HepG2 (cell line): ENCODE data around the gene MRFAP1L1. TPM values are rescaled to one million over a fixed set of nuclear protein-coding genes. Genes with fewer than 3 reads are reported as not detected.

Experiments used
- CENPT ChIP-seq: sonication (generic); formaldehyde crosslinking; IDR thresholded peaks from 2 replicates; pipeline ENCODE4 v1.8.0; 2022; ENCODE audit warnings: low read depth, mild to moderate bottlenecking, moderate library complexity, missing genetic modification reagents
- FOXC1 ChIP-seq: sonication (generic); formaldehyde crosslinking; IDR thresholded peaks from 2 replicates; pipeline ENCODE4 v1.8.0; 2022; ENCODE audit warnings: mild to moderate bottlenecking, missing genetic modification reagents, borderline replicate concordance
- FOXK1 ChIP-seq: sonication (generic); formaldehyde crosslinking; IDR thresholded peaks from 2 replicates; pipeline ENCODE4 v1.4.0; 2020; ENCODE audit warnings: low read depth, missing genetic modification reagents, borderline replicate concordance
- MLLT10 ChIP-seq: sonication (generic); formaldehyde crosslinking; IDR thresholded peaks from 2 replicates; pipeline ENCODE4 v1.4.0; 2020; ENCODE audit warnings: missing genetic modification reagents
- PAX8 ChIP-seq: sonication (generic); formaldehyde crosslinking; IDR thresholded peaks from 2 replicates; pipeline ENCODE4 v1.8.0; 2022; ENCODE audit warnings: mild to moderate bottlenecking, missing genetic modification reagents, borderline replicate concordance
- PRDM10 ChIP-seq: sonication (generic); formaldehyde crosslinking; IDR thresholded peaks from 2 replicates; pipeline ENCODE4 v1.4.0; 2020; ENCODE audit warnings: low read depth, missing genetic modification reagents
- SMAD3 ChIP-seq: sonication (generic); formaldehyde crosslinking; IDR thresholded peaks from 2 replicates; pipeline ENCODE4 v1.4.0; 2020; ENCODE audit warnings: missing genetic modification reagents
- SRSF4 ChIP-seq: fragments of 200-400 bp; formaldehyde crosslinking; IDR thresholded peaks from one replicate; pipeline ENCODE4 v1.6.1; 2018; ENCODE audit warnings: mild to moderate bottlenecking, low read depth, low read length, moderate library complexity; ENCODE audit not compliant: poor library complexity, severe bottlenecking
- ZBTB34 ChIP-seq: sonication (generic); formaldehyde crosslinking; IDR thresholded peaks from 2 replicates; pipeline ENCODE4 v1.8.0; 2022; ENCODE audit warnings: mild to moderate bottlenecking, missing genetic modification reagents
- ZNF772 ChIP-seq: sonication (generic); formaldehyde crosslinking; IDR thresholded peaks from 2 replicates; pipeline ENCODE4 v1.5.0; 2020; ENCODE audit warnings: mild to moderate bottlenecking, missing genetic modification reagents
- polyA plus RNA-seq, 8 experiments: library from polyadenylated mRNA; depleted of rRNA in 3 of 8; stranded (reverse) in 7 of 8; unstranded in 1 of 8; fragments of >200 nt; fragmentation: Illumina TruSeq in 4 of 8; extraction: Trizol in 4 of 8; gene quantifications; 2 replicates each; pipeline versions ENCODE4 v1.2.1 to v1.2.3, GENCODE V29; 2011 to 2016; ENCODE audit warnings: low read depth in 4 of 8, missing spikeins in 1 of 8, mixed read lengths in 1 of 8; ENCODE audit not compliant: insufficient read depth in 1 of 8
- total RNA-seq, 5 experiments: library from RNA; depleted of rRNA; stranded (reverse); fragments of >200 nt; fragmentation: Illumina TruSeq; extraction: Trizol; gene quantifications; 2 replicates each; pipeline ENCODE4 v1.2.3, GENCODE V29; 2016; ENCODE audit warnings: low read depth in 1 of 5
- TF ChIP-seq, protein P1 (sequence below): IDR thresholded peaks from 2 replicates; pipeline ENCODE4 v1.6.1; 2012; ENCODE audit warnings: low read depth, low read length, improper control_type of control experiment
- TF ChIP-seq, protein P2 (sequence below): sonication (generic); formaldehyde crosslinking; IDR thresholded peaks from 2 replicates; pipeline ENCODE4 v1.8.1; 2022; ENCODE audit warnings: mild to moderate bottlenecking, missing genetic modification reagents
- TF ChIP-seq, protein P3 (sequence below): sonication (generic); formaldehyde crosslinking; IDR thresholded peaks from 2 replicates; pipeline ENCODE4 v1.5.0; 2020; ENCODE audit warnings: mild to moderate bottlenecking, missing genetic modification reagents
- TF ChIP-seq, protein P4 (sequence below): sonication (generic); formaldehyde crosslinking; conservative IDR thresholded peaks from 2 replicates; pipeline ENCODE4 v1.8.0; 2022; ENCODE audit warnings: mild to moderate bottlenecking, moderate library complexity, missing genetic modification reagents

MRFAP1L1 gene
- total and polyA plus RNA-seq, 2 of the 13 experiments (the other 11 are each of a cell fraction or from before 2014, with no cell fraction given), result 44.8 to 76.6 TPM

GRCh38 chr4:6693231-6694176, 16.2 kb downstream of the MRFAP1L1 start, which contains the start of gene S100P (continued):
- TF ChIP-seq, protein P1, sequence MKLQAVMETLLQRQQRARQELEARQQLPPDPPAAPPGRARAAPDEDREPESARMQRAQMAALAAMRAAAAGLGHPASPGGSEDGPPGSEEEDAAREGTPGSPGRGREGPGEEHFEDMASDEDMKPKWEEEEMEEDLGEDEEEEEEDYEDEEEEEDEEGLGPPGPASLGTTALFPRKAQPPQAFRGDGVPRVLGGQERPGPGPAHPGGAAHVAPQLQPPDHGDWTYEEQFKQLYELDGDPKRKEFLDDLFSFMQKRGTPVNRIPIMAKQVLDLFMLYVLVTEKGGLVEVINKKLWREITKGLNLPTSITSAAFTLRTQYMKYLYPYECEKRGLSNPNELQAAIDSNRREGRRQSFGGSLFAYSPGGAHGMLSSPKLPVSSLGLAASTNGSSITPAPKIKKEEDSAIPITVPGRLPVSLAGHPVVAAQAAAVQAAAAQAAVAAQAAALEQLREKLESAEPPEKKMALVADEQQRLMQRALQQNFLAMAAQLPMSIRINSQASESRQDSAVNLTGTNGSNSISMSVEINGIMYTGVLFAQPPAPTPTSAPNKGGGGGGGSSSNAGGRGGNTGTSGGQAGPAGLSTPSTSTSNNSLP, result no peak
- TF ChIP-seq PRDM10, result peak; percentile 66; the same call in 1 of the 2 replicates
- TF ChIP-seq, protein P2, sequence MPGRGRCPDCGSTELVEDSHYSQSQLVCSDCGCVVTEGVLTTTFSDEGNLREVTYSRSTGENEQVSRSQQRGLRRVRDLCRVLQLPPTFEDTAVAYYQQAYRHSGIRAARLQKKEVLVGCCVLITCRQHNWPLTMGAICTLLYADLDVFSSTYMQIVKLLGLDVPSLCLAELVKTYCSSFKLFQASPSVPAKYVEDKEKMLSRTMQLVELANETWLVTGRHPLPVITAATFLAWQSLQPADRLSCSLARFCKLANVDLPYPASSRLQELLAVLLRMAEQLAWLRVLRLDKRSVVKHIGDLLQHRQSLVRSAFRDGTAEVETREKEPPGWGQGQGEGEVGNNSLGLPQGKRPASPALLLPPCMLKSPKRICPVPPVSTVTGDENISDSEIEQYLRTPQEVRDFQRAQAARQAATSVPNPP, result no peak
- TF ChIP-seq FOXC1 (CRISPR knock-in tag), result peak; percentile 16; the same call in 1 of the 2 replicates
- peak; percentile 65 for TF ChIP-seq ZNF772 (CRISPR knock-in tag)
- TF ChIP-seq SRSF4, result no peak
- TF ChIP-seq, protein P3, sequence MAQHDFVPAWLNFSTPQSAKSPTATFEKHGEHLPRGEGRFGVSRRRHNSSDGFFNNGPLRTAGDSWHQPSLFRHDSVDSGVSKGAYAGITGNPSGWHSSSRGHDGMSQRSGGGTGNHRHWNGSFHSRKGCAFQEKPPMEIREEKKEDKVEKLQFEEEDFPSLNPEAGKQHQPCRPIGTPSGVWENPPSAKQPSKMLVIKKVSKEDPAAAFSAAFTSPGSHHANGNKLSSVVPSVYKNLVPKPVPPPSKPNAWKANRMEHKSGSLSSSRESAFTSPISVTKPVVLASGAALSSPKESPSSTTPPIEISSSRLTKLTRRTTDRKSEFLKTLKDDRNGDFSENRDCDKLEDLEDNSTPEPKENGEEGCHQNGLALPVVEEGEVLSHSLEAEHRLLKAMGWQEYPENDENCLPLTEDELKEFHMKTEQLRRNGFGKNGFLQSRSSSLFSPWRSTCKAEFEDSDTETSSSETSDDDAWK, result no peak
- TF ChIP-seq, protein P4, sequence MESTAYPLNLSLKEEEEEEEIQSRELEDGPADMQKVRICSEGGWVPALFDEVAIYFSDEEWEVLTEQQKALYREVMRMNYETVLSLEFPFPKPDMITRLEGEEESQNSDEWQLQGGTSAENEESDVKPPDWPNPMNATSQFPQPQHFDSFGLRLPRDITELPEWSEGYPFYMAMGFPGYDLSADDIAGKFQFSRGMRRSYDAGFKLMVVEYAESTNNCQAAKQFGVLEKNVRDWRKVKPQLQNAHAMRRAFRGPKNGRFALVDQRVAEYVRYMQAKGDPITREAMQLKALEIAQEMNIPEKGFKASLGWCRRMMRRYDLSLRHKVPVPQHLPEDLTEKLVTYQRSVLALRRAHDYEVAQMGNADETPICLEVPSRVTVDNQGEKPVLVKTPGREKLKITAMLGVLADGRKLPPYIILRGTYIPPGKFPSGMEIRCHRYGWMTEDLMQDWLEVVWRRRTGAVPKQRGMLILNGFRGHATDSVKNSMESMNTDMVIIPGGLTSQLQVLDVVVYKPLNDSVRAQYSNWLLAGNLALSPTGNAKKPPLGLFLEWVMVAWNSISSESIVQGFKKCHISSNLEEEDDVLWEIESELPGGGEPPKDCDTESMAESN (CRISPR knock-in tag), result peak; percentile 44; the same call in 1 of the 2 replicates
- TF ChIP-seq SMAD3 (CRISPR knock-in tag), result no peak; the same call in 1 of the 2 replicates
- TF ChIP-seq FOXK1, result peak; percentile 78; the same call in 1 of the 2 replicates
- peak; percentile 51; the same call in 1 of the 2 replicates for TF ChIP-seq ZBTB34 (CRISPR knock-in tag)
- no peak for TF ChIP-seq MLLT10
- TF ChIP-seq CENPT, result no peak
- TF ChIP-seq PAX8 (CRISPR knock-in tag), result no peak
